Natural killer cell (primary cell): ENCODE results near the gene C2orf81. TPM values are rescaled to one million over a fixed set of nuclear protein-coding genes. Genes with fewer than 3 reads are reported as not detected.

Source experiments
- ATAC-seq, 3 donors: fragments of 150-1000 bp in 2 of 3; fragments of 200-7000 bp in 1 of 3; cut with Tn5 transposase; 1 replicate in 1 of 3; 2 replicates in 2 of 3; pipeline ENCODE4 v1.10.0; 2021; ENCODE audit warnings: mild to moderate bottlenecking in 2 of 3, moderate library complexity in 2 of 3
- DNase-seq, 2 donors: peaks; one replicate each; pipeline versions ENCODE4 v3.0.0 to v3.0.0-alpha.2; 2013 to 2021; ENCODE audit warnings: mixed read lengths in 1 of 2
- H3K27ac ChIP-seq: one replicate; pipeline ENCODE4 v1.5.1; 2013; ENCODE audit warnings: mild to moderate bottlenecking, low read length
- H3K27me3 ChIP-seq: one replicate; pipeline ENCODE4 v1.6.1; 2013; ENCODE audit warnings: low read length; ENCODE audit not compliant: control insufficient read depth, insufficient read depth
- H3K36me3 ChIP-seq: one replicate; pipeline ENCODE4 v1.6.1; 2013; ENCODE audit warnings: low read length; ENCODE audit not compliant: control insufficient read depth, insufficient read depth
- H3K4me1 ChIP-seq: one replicate; pipeline ENCODE4 v1.6.1; 2013; ENCODE audit warnings: low read length; ENCODE audit not compliant: control insufficient read depth, insufficient read depth
- H3K4me3 ChIP-seq: one replicate; pipeline ENCODE4 v1.5.1; 2013; ENCODE audit warnings: low read length
- H3K9me3 ChIP-seq: one replicate; pipeline ENCODE4 v1.6.1; 2013; ENCODE audit warnings: low read length; ENCODE audit not compliant: control insufficient read depth, insufficient read depth
- H3K27ac Mint-ChIP-seq, 2 donors: one replicate each; pipeline ENCODE4 v1.8.0; 2022; ENCODE audit warnings: mild to moderate bottlenecking in 2 of 2, mixed read lengths in 2 of 2, moderate library complexity in 1 of 2
- H3K27me3 Mint-ChIP-seq, 2 donors: one replicate each; pipeline ENCODE4 v1.8.0; 2022; ENCODE audit warnings: low read depth in 2 of 2, mixed read lengths in 2 of 2
- H3K36me3 Mint-ChIP-seq: one replicate; pipeline ENCODE4 v1.8.0; 2022; ENCODE audit warnings: mixed read lengths
- H3K4me1 Mint-ChIP-seq, 2 donors: one replicate each; pipeline ENCODE4 v1.8.0; 2022; ENCODE audit warnings: mixed read lengths in 2 of 2
- H3K4me3 Mint-ChIP-seq: one replicate; pipeline ENCODE4 v1.8.0; 2022; ENCODE audit warnings: mild to moderate bottlenecking, moderate library complexity, mixed read lengths
- H3K9me3 Mint-ChIP-seq, 2 donors: one replicate each; pipeline ENCODE4 v1.8.0; 2022; ENCODE audit warnings: mixed read lengths in 2 of 2
- WGBS: methylation state at CpG from one replicate; pipeline ENCODE4 v1.1.7; 2013; ENCODE audit warnings: missing lambda C conversion rate; ENCODE audit not compliant: insufficient coverage; 5-methylcytosine and 5-hydroxymethylcytosine counted together
- intact Hi-C: fragments of 100-400 bp; cut with micrococcal nuclease; formaldehyde crosslinking; loops from one replicate; pipeline ENCODE4 v1.14.2; 2022
- total RNA-seq, 4 donors: library from RNA; stranded (reverse); fragments of 120-200 nt in 1 of 4; gene quantifications; one replicate each; pipeline versions ENCODE4 v1.2.3 to v1.2.4, GENCODE V29; 2013 to 2022
- TF ChIP-seq, protein P1 (sequence below): fragments of 200-600 bp; IDR thresholded peaks from one replicate; pipeline ENCODE4 v1.8.0; 2022; ENCODE audit warnings: antibody characterized with exemption

Gene C2orf81
- total RNA-seq, 3 donors from 2014 or later (not counting 1 experiment from before 2014, with no cell fraction given): 1.7 to 3.2 (median 1.7) TPM

- TF ChIP-seq, protein P1, sequence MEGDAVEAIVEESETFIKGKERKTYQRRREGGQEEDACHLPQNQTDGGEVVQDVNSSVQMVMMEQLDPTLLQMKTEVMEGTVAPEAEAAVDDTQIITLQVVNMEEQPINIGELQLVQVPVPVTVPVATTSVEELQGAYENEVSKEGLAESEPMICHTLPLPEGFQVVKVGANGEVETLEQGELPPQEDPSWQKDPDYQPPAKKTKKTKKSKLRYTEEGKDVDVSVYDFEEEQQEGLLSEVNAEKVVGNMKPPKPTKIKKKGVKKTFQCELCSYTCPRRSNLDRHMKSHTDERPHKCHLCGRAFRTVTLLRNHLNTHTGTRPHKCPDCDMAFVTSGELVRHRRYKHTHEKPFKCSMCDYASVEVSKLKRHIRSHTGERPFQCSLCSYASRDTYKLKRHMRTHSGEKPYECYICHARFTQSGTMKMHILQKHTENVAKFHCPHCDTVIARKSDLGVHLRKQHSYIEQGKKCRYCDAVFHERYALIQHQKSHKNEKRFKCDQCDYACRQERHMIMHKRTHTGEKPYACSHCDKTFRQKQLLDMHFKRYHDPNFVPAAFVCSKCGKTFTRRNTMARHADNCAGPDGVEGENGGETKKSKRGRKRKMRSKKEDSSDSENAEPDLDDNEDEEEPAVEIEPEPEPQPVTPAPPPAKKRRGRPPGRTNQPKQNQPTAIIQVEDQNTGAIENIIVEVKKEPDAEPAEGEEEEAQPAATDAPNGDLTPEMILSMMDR: no peak
- no peak overlapping the region for H3K4me3 ChIP-seq
- H3K27ac Mint-ChIP-seq: peak overlapping the region in 1 of 2 donors; percentile 37
These were observed 15.7 kb upstream of the C2orf81 start for GRCh38 chr2:74436848-74437695.

GRCh38 chr2:74436111-74436805, 14.8 kb upstream of the C2orf81 start:
- no peaks in the 10 kb centered on the region for H3K9me3 ChIP-seq
- no peak overlapping the region for H3K4me3 ChIP-seq
- H3K27ac ChIP-seq: no peak overlapping the region
- peaks cover 22 to 32% of the 10 kb centered on the region in 2 donors for H3K4me1 Mint-ChIP-seq
- H3K27me3 ChIP-seq: peaks cover 9% of the 10 kb centered on the region
- H3K36me3 ChIP-seq: no peaks in the 10 kb centered on the region
- H3K36me3 Mint-ChIP-seq: no peaks in the 10 kb centered on the region
- H3K9me3 Mint-ChIP-seq: no peaks in the 10 kb centered on the region
- no peak overlapping the region for H3K27ac Mint-ChIP-seq
- H3K27me3 Mint-ChIP-seq: peaks cover 0 to 5% of the 10 kb centered on the region in 2 donors
- ATAC-seq (no peak), DNase-seq (no peak)
- TF ChIP-seq, protein P1: no peak
- no peak overlapping the region for H3K4me3 Mint-ChIP-seq
- WGBS: 93% methylated on average over 43 of the region's 43 CpGs
- peaks cover 21% of the 10 kb centered on the region for H3K4me1 ChIP-seq
- intact Hi-C loops: no loop called here

More at GRCh38 chr2:74436848-74437695, 15.7 kb upstream of the C2orf81 start:
- peaks cover 28% of the 10 kb centered on the region for H3K4me1 ChIP-seq
- Mint-ChIP-seq H3K4me3 (no peak overlapping the region), H3K36me3 (no peaks in the 10 kb centered on the region), H3K27me3 (peaks cover 0 to 5% of the 10 kb centered on the region in 2 donors), H3K4me1 (peaks cover 23 to 34% of the 10 kb centered on the region in 2 donors), H3K9me3 (no peaks in the 10 kb centered on the region)
- intact Hi-C loops: no loop called here
- 64% methylated on average over 5 of the region's 6 CpGs for WGBS
- H3K36me3 ChIP-seq: no peaks in the 10 kb centered on the region
- no peak overlapping the region for H3K27ac ChIP-seq
- no peak for ATAC-seq
- H3K27me3 ChIP-seq: peaks cover 15% of the 10 kb centered on the region
- no peaks in the 10 kb centered on the region for H3K9me3 ChIP-seq
- no peak for DNase-seq

- peaks cover 10% of the 10 kb centered on the region for H3K36me3 ChIP-seq
- TF ChIP-seq, protein P1: no peak
- H3K9me3 ChIP-seq: no peaks in the 10 kb centered on the region
- Mint-ChIP-seq H3K4me1 (no peaks in the 10 kb centered on the region), H3K9me3 (no peaks in the 10 kb centered on the region), H3K36me3 (no peaks in the 10 kb centered on the region), H3K27ac (no peak overlapping the region), H3K27me3 (no peaks in the 10 kb centered on the region), H3K4me3 (no peak overlapping the region)
- H3K27me3 ChIP-seq: no peaks in the 10 kb centered on the region
- 92% methylated on average over 11 of the region's 11 CpGs for WGBS
- intact Hi-C loops: no loop called here
- DNase-seq: no peak
- ATAC-seq: no peak
- no peak overlapping the region for H3K27ac ChIP-seq
- no peaks in the 10 kb centered on the region for H3K4me1 ChIP-seq
- no peak overlapping the region for H3K4me3 ChIP-seq
These were observed 9.1 kb upstream of the C2orf81 start for GRCh38 chr2:74430502-74430901.
